Small intestine (tissue), 16 donors: ENCODE data around the gene MSANTD7. TPM values are rescaled to one million over a fixed set of nuclear protein-coding genes. Genes with fewer than 3 reads are reported as not detected.

Experiments
- DNase-seq, 2 donors: peaks; one replicate each; pipeline versions ENCODE4 v3.0.0 to v3.0.0-alpha.2; 2013
- FAIRE-seq: peaks from 2 replicates; lab custom pipeline; 2012; peaks lifted over from hg19 to GRCh38; lab: Jason Lieb, UNC
- H3K27ac ChIP-seq, 3 donors: one replicate each; pipeline ENCODE4 v1.5.1; 2013; ENCODE audit warnings: low read length in 2 of 3, mild to moderate bottlenecking in 2 of 3, control low read depth in 1 of 3, inconsistent platforms in 1 of 3, low read depth in 1 of 3, moderate library complexity in 1 of 3
- H3K27me3 ChIP-seq, 3 donors: one replicate each; pipeline ENCODE4 v1.6.1; 2013; ENCODE audit warnings: low read length in 3 of 3, inconsistent platforms in 1 of 3; ENCODE audit not compliant: control insufficient read depth in 3 of 3, insufficient read depth in 3 of 3
- H3K36me3 ChIP-seq, 3 donors: one replicate each; pipeline ENCODE4 v1.6.1; 2013; ENCODE audit warnings: low read length in 3 of 3, inconsistent platforms in 1 of 3, low read depth in 1 of 3, mild to moderate bottlenecking in 1 of 3, moderate library complexity in 1 of 3; ENCODE audit not compliant: control insufficient read depth in 3 of 3, insufficient read depth in 2 of 3
- H3K4me1 ChIP-seq, 3 donors: one replicate each; pipeline ENCODE4 v1.6.1; 2013; ENCODE audit warnings: low read length in 2 of 3, inconsistent platforms in 1 of 3, low read depth in 1 of 3, mild to moderate bottlenecking in 1 of 3, moderate library complexity in 1 of 3; ENCODE audit not compliant: control insufficient read depth in 3 of 3, insufficient read depth in 2 of 3
- H3K4me3 ChIP-seq, 3 donors: one replicate each; pipeline ENCODE4 v1.5.1; 2013; ENCODE audit warnings: low read length in 3 of 3, control low read depth in 1 of 3, inconsistent platforms in 1 of 3, low read depth in 1 of 3, mild to moderate bottlenecking in 1 of 3, moderate library complexity in 1 of 3
- H3K9me3 ChIP-seq, 2 donors: one replicate each; pipeline ENCODE4 v1.6.1; 2013; ENCODE audit warnings: low read depth in 1 of 2, low read length in 1 of 2; ENCODE audit not compliant: control insufficient read depth in 2 of 2, insufficient read depth in 1 of 2
- WGBS, 3 donors: extraction: QIAGEN DNeasy Blood & Tissue Kit; methylation state at CpG; one replicate each; pipeline ENCODE4 v1.1.7; 2013; 5-methylcytosine and 5-hydroxymethylcytosine counted together
- long read RNA-seq, 10 donors: transcript quantifications; one replicate each; lab custom pipeline, GENCODE V29; 2026
- polyA plus RNA-seq, 4 donors: library from polyadenylated mRNA; stranded (reverse) in 3 of 4; unstranded in 1 of 4; fragments of 200-250 nt in 3 of 4; fragments of 120-200 nt in 1 of 4; gene quantifications; one replicate each; pipeline versions ENCODE4 v1.2.1 to v1.2.3, GENCODE V29; 2013
- donor health status: healthy with polysubstance abuse.
- donor health status: control.
- donor health status: control.
- donor health status: Bipolar disorder and iron deficiency.
- donor health status: healthy.

Gene MSANTD7
- polyA plus RNA-seq = 10 to 100 TPM in 1 of 4 donors, 1 to 10 TPM in 3; 3.0 to 14.0 (median 4.8) TPM
- long read RNA-seq, donor 1, full-length matches to known transcripts = 4 of 10 reads
- long read RNA-seq, donor 1, partial matches to known transcripts = 6 of 10 reads
- long read RNA-seq, donor 1, other reads (novel, unspliced or antisense) = 0 of 10 reads
- long read RNA-seq, donor 2, full-length matches to known transcripts = 1 of 1 reads
- long read RNA-seq, donor 2, partial matches to known transcripts = 0 of 1 reads
- long read RNA-seq, donor 2, other reads (novel, unspliced or antisense) = 0 of 1 reads
- long read RNA-seq, donor 3, full-length matches to known transcripts = 1 of 1 reads
- long read RNA-seq, donor 3, partial matches to known transcripts = 0 of 1 reads
- long read RNA-seq, donor 3, other reads (novel, unspliced or antisense) = 0 of 1 reads
- long read RNA-seq, donor 4 = 0 reads
- long read RNA-seq, donor 5 = 0 reads
- long read RNA-seq, donor 6, full-length matches to known transcripts = 2 of 2 reads
- long read RNA-seq, donor 6, partial matches to known transcripts = 0 of 2 reads
- long read RNA-seq, donor 6, other reads (novel, unspliced or antisense) = 0 of 2 reads
- long read RNA-seq, donor 7 = 0 reads
- long read RNA-seq, donor 8 = 0 reads
- long read RNA-seq, donor 9 = 0 reads
- long read RNA-seq, donor 10, full-length matches to known transcripts = 1 of 1 reads
- long read RNA-seq, donor 10, partial matches to known transcripts = 0 of 1 reads
- long read RNA-seq, donor 10, other reads (novel, unspliced or antisense) = 0 of 1 reads

- no peak for FAIRE-seq
- Histone ChIP-seq H3K4me1 (no peaks in the 10 kb centered on the region), H3K36me3 (peaks cover 0 to 13% (median 5%) of the 10 kb centered on the region in 3 donors), H3K27ac (peak within 1 kb of the TSS; percentile 94 to 99 (median 95)), H3K27me3 (no peaks in the 10 kb centered on the region), H3K9me3 (no peaks in the 10 kb centered on the region), H3K4me3 (peak within 1 kb of the TSS; percentile 92 to 98 (median 94))
- peak; percentile 100 for DNase-seq
- WGBS, 3 donors = 0 to 1% (median 0%) methylated on average over 66 to 72 of the region's 72 CpGs
Measured at GRCh38 chr10:14837757-14838581, at the start of gene MSANTD7, which contains the start of the genes CDNF and HSPA14. MSANTD7 (plus strand) TSS chr10:14838306; CDS start chr10:14842285, 3,979 bp downstream. CDNF (minus strand) TSS chr10:14838037; CDS start chr10:14837946, 91 bp downstream. HSPA14 (plus strand) TSS chr10:14838306; CDS start chr10:14838403, 97 bp downstream.

- WGBS, 3 donors = 40 to 63% (median 47%) methylated on average over 5 of the region's 5 CpGs
- no peak for DNase-seq
- peaks cover 0 to 7% (median 0%) of the 10 kb centered on the region in 3 donors for H3K27me3 ChIP-seq
- FAIRE-seq = no peak
- no peak overlapping the region for H3K4me3 ChIP-seq
- no peak overlapping the region for H3K27ac ChIP-seq
- no peaks in the 10 kb centered on the region for H3K4me1 ChIP-seq
- no peaks in the 10 kb centered on the region for H3K9me3 ChIP-seq
- H3K36me3 ChIP-seq = no peaks in the 10 kb centered on the region
Measured at GRCh38 chr10:14798636-14799035, 39.5 kb upstream of the MSANTD7 start.

- H3K4me3 ChIP-seq = no peak overlapping the region
- no peak overlapping the region for H3K27ac ChIP-seq
- no peaks in the 10 kb centered on the region for H3K9me3 ChIP-seq
- H3K4me1 ChIP-seq = no peaks in the 10 kb centered on the region
- H3K36me3 ChIP-seq = no peaks in the 10 kb centered on the region
- WGBS, 3 donors = 42 to 63% (median 58%) methylated on average over 1 of the region's 1 CpG
- no peak for DNase-seq
- FAIRE-seq = no peak
- peaks cover 0 to 7% (median 0%) of the 10 kb centered on the region in 3 donors for H3K27me3 ChIP-seq
Measured at GRCh38 chr10:14800397-14800796, 37.7 kb upstream of the MSANTD7 start.

GRCh38 chr10:14801723-14802122, 36.4 kb upstream of the MSANTD7 start:
- H3K27me3 ChIP-seq = peaks cover 0 to 7% (median 0%) of the 10 kb centered on the region in 3 donors
- WGBS, 3 donors = 44 to 57% (median 55%) methylated on average over 5 of the region's 5 CpGs
- H3K9me3 ChIP-seq = no peaks in the 10 kb centered on the region
- H3K36me3 ChIP-seq = no peaks in the 10 kb centered on the region
- H3K27ac ChIP-seq = no peak overlapping the region
- H3K4me1 ChIP-seq = no peaks in the 10 kb centered on the region
- no peak overlapping the region for H3K4me3 ChIP-seq
- DNase-seq (peak in 1 of 2 donors; percentile 26), FAIRE-seq (no peak)

GRCh38 chr10:14803827-14804226, 34.3 kb upstream of the MSANTD7 start:
- FAIRE-seq = no peak
- Histone ChIP-seq H3K36me3 (no peaks in the 10 kb centered on the region), H3K4me1 (no peaks in the 10 kb centered on the region), H3K9me3 (no peaks in the 10 kb centered on the region), H3K4me3 (no peak overlapping the region), H3K27ac (no peak overlapping the region), H3K27me3 (peaks cover 0 to 7% (median 0%) of the 10 kb centered on the region in 3 donors)
- 0 to 43% (median 28%) methylated on average over 1 of the region's 1 CpG for WGBS, 3 donors
- DNase-seq = no peak

- FAIRE-seq = no peak
- Histone ChIP-seq H3K4me3 (no peak overlapping the region), H3K27ac (no peak overlapping the region), H3K36me3 (no peaks in the 10 kb centered on the region), H3K4me1 (no peaks in the 10 kb centered on the region), H3K27me3 (peaks cover 0 to under 1% (median 0%) of the 10 kb centered on the region in 3 donors), H3K9me3 (no peaks in the 10 kb centered on the region)
- 30 to 71% (median 55%) methylated on average over 3 of the region's 3 CpGs for WGBS, 3 donors
- no peak for DNase-seq
Measured at GRCh38 chr10:14806318-14806717, 31.8 kb upstream of the MSANTD7 start.

GRCh38 chr10:14810969-14811953, 26.8 kb upstream of the MSANTD7 start:
- H3K36me3 ChIP-seq = no peaks in the 10 kb centered on the region
- no peaks in the 10 kb centered on the region for H3K9me3 ChIP-seq
- H3K27ac ChIP-seq = no peak overlapping the region
- no peak overlapping the region for H3K4me3 ChIP-seq
- DNase-seq (no peak), FAIRE-seq (no peak)
- WGBS, 3 donors = 51 to 71% (median 62%) methylated on average over 9 of the region's 9 CpGs
- H3K4me1 ChIP-seq = no peaks in the 10 kb centered on the region
- H3K27me3 ChIP-seq = no peaks in the 10 kb centered on the region
